Body of pancreas (tissue), 4 donors: ENCODE measurements around the gene ZNF423.

Source experiments
- CTCF ChIP-seq, 7 experiments: fragments of 450-650 bp in 4 of 7; fragments of 200-600 bp in 3 of 7; sonication (generic) in 3 of 7; IDR thresholded peaks; one replicate each; pipeline ENCODE4 v1.5.1; 2016 to 2019; ENCODE audit warnings: antibody characterized with exemption in 7 of 7
- POLR2A ChIP-seq, 3 donors: fragments of 450-650 bp; IDR thresholded peaks; one replicate each; pipeline ENCODE4 v1.6.1; 2016; ENCODE audit warnings: antibody characterized with exemption in 3 of 3, mild to moderate bottlenecking in 2 of 3

- TF ChIP-seq CTCF (IDR thresholded peaks at IDR 0.05) (no peak), POLR2A (IDR thresholded peaks at IDR 0.05) (no peak)
Measured at GRCh38 chr16:49604602-49605001, 251.3 kb downstream of the ZNF423 start.
